Small intestine (tissue), 7 donors: Measurements from ENCODE around the gene IYD. TPM values are rescaled to one million over a fixed set of nuclear protein-coding genes. Genes with fewer than 3 reads are reported as not detected.

Source experiments
- DNase-seq, 2 donors: peaks; one replicate each; pipeline versions ENCODE4 v3.0.0 to v3.0.0-alpha.2; 2013
- FAIRE-seq: peaks from 2 replicates; lab custom pipeline; 2012; peaks lifted over from hg19 to GRCh38; lab: Jason Lieb, UNC
- H3K27ac ChIP-seq, 3 donors: one replicate each; pipeline ENCODE4 v1.5.1; 2013; ENCODE audit warnings: low read length in 2 of 3, mild to moderate bottlenecking in 2 of 3, control low read depth in 1 of 3, inconsistent platforms in 1 of 3, low read depth in 1 of 3, moderate library complexity in 1 of 3
- H3K27me3 ChIP-seq, 3 donors: one replicate each; pipeline ENCODE4 v1.6.1; 2013; ENCODE audit warnings: low read length in 3 of 3, inconsistent platforms in 1 of 3; ENCODE audit not compliant: control insufficient read depth in 3 of 3, insufficient read depth in 3 of 3
- H3K36me3 ChIP-seq, 3 donors: one replicate each; pipeline ENCODE4 v1.6.1; 2013; ENCODE audit warnings: low read length in 3 of 3, inconsistent platforms in 1 of 3, low read depth in 1 of 3, mild to moderate bottlenecking in 1 of 3, moderate library complexity in 1 of 3; ENCODE audit not compliant: control insufficient read depth in 3 of 3, insufficient read depth in 2 of 3
- H3K4me1 ChIP-seq, 3 donors: one replicate each; pipeline ENCODE4 v1.6.1; 2013; ENCODE audit warnings: low read length in 2 of 3, inconsistent platforms in 1 of 3, low read depth in 1 of 3, mild to moderate bottlenecking in 1 of 3, moderate library complexity in 1 of 3; ENCODE audit not compliant: control insufficient read depth in 3 of 3, insufficient read depth in 2 of 3
- H3K4me3 ChIP-seq, 3 donors: one replicate each; pipeline ENCODE4 v1.5.1; 2013; ENCODE audit warnings: low read length in 3 of 3, control low read depth in 1 of 3, inconsistent platforms in 1 of 3, low read depth in 1 of 3, mild to moderate bottlenecking in 1 of 3, moderate library complexity in 1 of 3
- H3K9me3 ChIP-seq, 2 donors: one replicate each; pipeline ENCODE4 v1.6.1; 2013; ENCODE audit warnings: low read depth in 1 of 2, low read length in 1 of 2; ENCODE audit not compliant: control insufficient read depth in 2 of 2, insufficient read depth in 1 of 2
- WGBS, 3 donors: extraction: QIAGEN DNeasy Blood & Tissue Kit; methylation state at CpG; one replicate each; pipeline ENCODE4 v1.1.7; 2013; 5-methylcytosine and 5-hydroxymethylcytosine counted together
- polyA plus RNA-seq, 4 donors: library from polyadenylated mRNA; stranded (reverse) in 3 of 4; unstranded in 1 of 4; fragments of 200-250 nt in 3 of 4; fragments of 120-200 nt in 1 of 4; gene quantifications; one replicate each; pipeline versions ENCODE4 v1.2.1 to v1.2.3, GENCODE V29; 2013
- donor health status: healthy with polysubstance abuse.
- donor health status: control.
- donor health status: control.
- donor health status: Bipolar disorder and iron deficiency.
- donor health status: healthy.

The IYD gene
- polyA plus RNA-seq, 4 donors, result 5.3 to 17.1 (median 8.2) TPM

GRCh38 chr6:150327117-150327774, 41.6 kb upstream of the IYD start:
- no peak overlapping the region for H3K4me3 ChIP-seq
- no peaks in the 10 kb centered on the region for H3K27me3 ChIP-seq
- no peak for FAIRE-seq
- H3K36me3 ChIP-seq, result no peaks in the 10 kb centered on the region
- peak; percentile 16 to 28 for DNase-seq
- WGBS, 3 donors, result 69 to 76% (median 74%) methylated on average over 5 of the region's 5 CpGs
- H3K27ac ChIP-seq, result no peak overlapping the region
- peaks cover 0 to 3% (median 0%) of the 10 kb centered on the region in 3 donors for H3K4me1 ChIP-seq
- no peaks in the 10 kb centered on the region for H3K9me3 ChIP-seq

GRCh38 chr6:150328744-150329405, 39.9 kb upstream of the IYD start:
- Histone ChIP-seq H3K36me3 (no peaks in the 10 kb centered on the region), H3K27ac (no peak overlapping the region), H3K4me3 (no peak overlapping the region), H3K4me1 (peaks cover 0 to 3% (median 0%) of the 10 kb centered on the region in 3 donors), H3K27me3 (no peaks in the 10 kb centered on the region), H3K9me3 (no peaks in the 10 kb centered on the region)
- DNase-seq, result no peak
- WGBS, 3 donors, result 70 to 77% (median 76%) methylated on average over 6 of the region's 6 CpGs
- FAIRE-seq, result no peak

GRCh38 chr6:150331344-150331743, 37.5 kb upstream of the IYD start:
- no peak for FAIRE-seq
- Histone ChIP-seq H3K9me3 (no peaks in the 10 kb centered on the region), H3K4me1 (peaks cover 0 to 3% (median 0%) of the 10 kb centered on the region in 3 donors), H3K4me3 (no peak overlapping the region), H3K36me3 (no peaks in the 10 kb centered on the region), H3K27me3 (no peaks in the 10 kb centered on the region), H3K27ac (no peak overlapping the region)
- no peak for DNase-seq

GRCh38 chr6:150332939-150333584, 35.8 kb upstream of the IYD start:
- Histone ChIP-seq H3K4me1 (no peaks in the 10 kb centered on the region), H3K4me3 (no peak overlapping the region), H3K36me3 (no peaks in the 10 kb centered on the region), H3K27me3 (no peaks in the 10 kb centered on the region), H3K27ac (no peak overlapping the region), H3K9me3 (no peaks in the 10 kb centered on the region)
- 59 to 87% (median 72%) methylated on average over 21 of the region's 21 CpGs for WGBS, 3 donors
- FAIRE-seq (no peak), DNase-seq (peak in 1 of 2 donors; percentile 61)

- H3K27me3 ChIP-seq, result no peaks in the 10 kb centered on the region
Measured at GRCh38 chr6:150333585-150333941, 35.2 kb upstream of the IYD start.

GRCh38 chr6:150334790-150335783, 33.7 kb upstream of the IYD start:
- no peak overlapping the region for H3K4me3 ChIP-seq
- no peaks in the 10 kb centered on the region for H3K4me1 ChIP-seq
- 68 to 76% (median 73%) methylated on average over 7 of the region's 7 CpGs for WGBS, 3 donors
- DNase-seq, result peak; percentile 63 to 68
- H3K27ac ChIP-seq, result no peak overlapping the region
- FAIRE-seq, result no peak
- H3K9me3 ChIP-seq, result no peaks in the 10 kb centered on the region
- no peaks in the 10 kb centered on the region for H3K27me3 ChIP-seq
- no peaks in the 10 kb centered on the region for H3K36me3 ChIP-seq

More at GRCh38 chr6:150333585-150333941, 35.2 kb upstream of the IYD start:
- 94 to 98% (median 95%) methylated on average over 2 of the region's 2 CpGs for WGBS, 3 donors
- Histone ChIP-seq H3K4me3 (no peak overlapping the region), H3K4me1 (no peaks in the 10 kb centered on the region), H3K9me3 (no peaks in the 10 kb centered on the region), H3K27ac (no peak overlapping the region), H3K36me3 (no peaks in the 10 kb centered on the region)
- DNase-seq (no peak), FAIRE-seq (no peak)

- no peaks in the 10 kb centered on the region for H3K4me1 ChIP-seq
- no peak overlapping the region for H3K27ac ChIP-seq
- WGBS, 3 donors, result 15 to 31% (median 19%) methylated on average over 4 of the region's 4 CpGs
- FAIRE-seq (no peak), DNase-seq (peak; percentile 45 to 57)
- H3K4me3 ChIP-seq, result no peak overlapping the region
- no peaks in the 10 kb centered on the region for H3K27me3 ChIP-seq
- H3K36me3 ChIP-seq, result no peaks in the 10 kb centered on the region
- H3K9me3 ChIP-seq, result no peaks in the 10 kb centered on the region
Measured at GRCh38 chr6:150336299-150336698, 32.5 kb upstream of the IYD start.

- FAIRE-seq, result no peak
- Histone ChIP-seq H3K27ac (no peak overlapping the region), H3K4me1 (no peaks in the 10 kb centered on the region), H3K36me3 (no peaks in the 10 kb centered on the region), H3K27me3 (no peaks in the 10 kb centered on the region), H3K9me3 (no peaks in the 10 kb centered on the region), H3K4me3 (no peak overlapping the region)
- no peak for DNase-seq
- WGBS, 3 donors, result 68 to 90% (median 73%) methylated on average over 2 of the region's 2 CpGs
Measured at GRCh38 chr6:150336708-150337107, 32.1 kb upstream of the IYD start.
